CD4-positive, CD25-positive, alpha-beta regulatory T cell (primary cell): ENCODE results near the gene KIAA0040. TPM values are rescaled to one million over a fixed set of nuclear protein-coding genes. Genes with fewer than 3 reads are reported as not detected.

Source experiments
- ATAC-seq, 2 donors: fragments of 150-1000 bp; cut with Tn5 transposase; one replicate each; pipeline ENCODE4 v1.10.0; 2021; ENCODE audit warnings: low read depth in 2 of 2, moderate number of reproducible peaks in 2 of 2, moderate library complexity in 1 of 2
- DNase-seq, 3 donors: peaks; one replicate each; pipeline versions ENCODE4 v3.0.0 to v3.0.0-alpha.2; 2012 to 2022; ENCODE audit warnings: mixed read lengths in 1 of 3
- H3K27ac ChIP-seq: one replicate; pipeline ENCODE4 v1.7.0; 2013; ENCODE audit warnings: mild to moderate bottlenecking, low read length; ENCODE audit not compliant: insufficient read depth, poor library complexity, severe bottlenecking
- H3K27me3 ChIP-seq: one replicate; pipeline ENCODE4 v1.7.0; 2013; ENCODE audit warnings: low read length; ENCODE audit not compliant: control insufficient read depth, insufficient read depth
- H3K36me3 ChIP-seq: one replicate; pipeline ENCODE4 v1.7.0; 2013; ENCODE audit warnings: mild to moderate bottlenecking, low read length, moderate library complexity; ENCODE audit not compliant: control insufficient read depth, insufficient read depth
- H3K4me1 ChIP-seq: 2 replicates; pipeline ENCODE4 v1.7.0; 2013; ENCODE audit warnings: mild to moderate bottlenecking, low read length; ENCODE audit not compliant: insufficient read depth, control insufficient read depth, poor library complexity, severe bottlenecking
- H3K4me3 ChIP-seq: one replicate; pipeline ENCODE4 v1.7.0; 2013; ENCODE audit warnings: low read depth, mild to moderate bottlenecking, low read length, moderate library complexity
- H3K9me3 ChIP-seq, 2 experiments: 1 replicate in 1 of 2; 2 replicates in 1 of 2; pipeline ENCODE4 v1.7.0; 2013; ENCODE audit warnings: low read length in 2 of 2, mild to moderate bottlenecking in 1 of 2, moderate library complexity in 1 of 2; ENCODE audit not compliant: control insufficient read depth in 2 of 2
- H3K27ac Mint-ChIP-seq, 3 donors: one replicate each; pipeline ENCODE4 v1.8.0; 2020 to 2022; ENCODE audit warnings: mild to moderate bottlenecking in 3 of 3, mixed read lengths in 3 of 3, moderate library complexity in 2 of 3
- H3K27me3 Mint-ChIP-seq: one replicate; pipeline ENCODE4 v1.8.0; 2022; ENCODE audit warnings: mild to moderate bottlenecking, mixed read lengths
- H3K36me3 Mint-ChIP-seq: one replicate; pipeline ENCODE4 v1.8.0; 2020; ENCODE audit warnings: mixed read lengths
- H3K4me1 Mint-ChIP-seq, 4 donors: one replicate each; pipeline ENCODE4 v1.8.0; 2020 to 2022; ENCODE audit warnings: mixed read lengths in 4 of 4, mild to moderate bottlenecking in 1 of 4
- H3K4me3 Mint-ChIP-seq, 4 donors: one replicate each; pipeline ENCODE4 v1.8.0; 2020 to 2022; ENCODE audit warnings: mild to moderate bottlenecking in 4 of 4, mixed read lengths in 4 of 4, moderate library complexity in 3 of 4
- H3K9me3 Mint-ChIP-seq, 7 donors: one replicate each; pipeline ENCODE4 v1.8.0; 2020 to 2022; ENCODE audit warnings: mixed read lengths in 7 of 7, mild to moderate bottlenecking in 3 of 7, moderate library complexity in 2 of 7
- polyA plus RNA-seq, 4 donors: library from polyadenylated mRNA; unstranded; fragments of 300-500 nt; fragmentation: Illumina TruSeq; gene quantifications; one replicate each; pipeline ENCODE4 v1.2.3, GENCODE V29; 2021
- total RNA-seq: library from RNA; stranded (reverse); gene quantifications from one replicate; pipeline ENCODE4 v1.2.3, GENCODE V29; 2022

Gene KIAA0040
- total and polyA plus RNA-seq, 5 donors from 2014 or later = 50.1 to 63.3 (median 53.1) TPM

- no peak for ATAC-seq
Measured at GRCh38 chr1:175155473-175155856, 37.1 kb downstream of the KIAA0040 start.

GRCh38 chr1:175154629-175155472 lies 37.7 kb downstream of the KIAA0040 start:
- peaks cover 21% of the 10 kb centered on the region for H3K36me3 Mint-ChIP-seq

More at GRCh38 chr1:175155473-175155856, 37.1 kb downstream of the KIAA0040 start:
- peak overlapping the region; percentile 30 to 60 (median 33) for H3K27ac Mint-ChIP-seq
- no peak overlapping the region for H3K4me3 ChIP-seq
- H3K27ac ChIP-seq = no peak overlapping the region
- H3K36me3 Mint-ChIP-seq = peaks cover 28% of the 10 kb centered on the region
- H3K4me3 Mint-ChIP-seq = no peak overlapping the region
- H3K4me1 ChIP-seq = peaks cover 16% of the 10 kb centered on the region
- peaks cover 5% of the 10 kb centered on the region for H3K27me3 ChIP-seq
- peaks cover 31% of the 10 kb centered on the region for H3K27me3 Mint-ChIP-seq
- H3K9me3 ChIP-seq = no peaks in the 10 kb centered on the region
- peaks cover 24% of the 10 kb centered on the region for H3K36me3 ChIP-seq
- peaks cover 0 to 24% (median 10%) of the 10 kb centered on the region in 4 donors for H3K4me1 Mint-ChIP-seq
- peak in 1 of 3 donors; percentile 37 for DNase-seq
- H3K9me3 Mint-ChIP-seq = no peaks in the 10 kb centered on the region

GRCh38 chr1:175152006-175152652 lies 40.4 kb downstream of the KIAA0040 start:
- Histone ChIP-seq H3K27ac (no peak overlapping the region), H3K36me3 (no peaks in the 10 kb centered on the region), H3K9me3 (no peaks in the 10 kb centered on the region), H3K4me1 (peaks cover 16% of the 10 kb centered on the region), H3K4me3 (no peak overlapping the region), H3K27me3 (peaks cover 8% of the 10 kb centered on the region)
- peaks cover 2% of the 10 kb centered on the region for H3K36me3 Mint-ChIP-seq
- no peak overlapping the region for H3K27ac Mint-ChIP-seq
- no peaks in the 10 kb centered on the region for H3K9me3 Mint-ChIP-seq
- DNase-seq = peak; percentile 51 to 66 (median 66)
- peaks cover 0 to 22% (median 5%) of the 10 kb centered on the region in 4 donors for H3K4me1 Mint-ChIP-seq
- ATAC-seq = peak; percentile 62 to 65
- H3K27me3 Mint-ChIP-seq = peaks cover 41% of the 10 kb centered on the region
- H3K4me3 Mint-ChIP-seq = no peak overlapping the region

More at GRCh38 chr1:175154629-175155472, 37.7 kb downstream of the KIAA0040 start:
- Mint-ChIP-seq H3K4me1 (peaks cover 0 to 24% (median 10%) of the 10 kb centered on the region in 4 donors), H3K27ac (peak overlapping the region in 2 of 3 donors; percentile 4 to 30), H3K4me3 (no peak overlapping the region), H3K9me3 (no peaks in the 10 kb centered on the region), H3K27me3 (peaks cover 34% of the 10 kb centered on the region)
- Histone ChIP-seq H3K36me3 (peaks cover 18% of the 10 kb centered on the region), H3K27me3 (peaks cover 5% of the 10 kb centered on the region), H3K9me3 (no peaks in the 10 kb centered on the region), H3K4me3 (no peak overlapping the region), H3K27ac (no peak overlapping the region), H3K4me1 (peaks cover 16% of the 10 kb centered on the region)
- DNase-seq = peak; percentile 53 to 80 (median 69)
- ATAC-seq = peak; percentile 57 to 63

GRCh38 chr1:175150596-175151319 lies 41.8 kb downstream of the KIAA0040 start:
- H3K4me1 Mint-ChIP-seq = peaks cover 0 to 25% (median 9%) of the 10 kb centered on the region in 4 donors
- H3K36me3 ChIP-seq = no peaks in the 10 kb centered on the region
- peaks cover 47% of the 10 kb centered on the region for H3K27me3 Mint-ChIP-seq
- peaks cover 14% of the 10 kb centered on the region for H3K4me1 ChIP-seq
- peak overlapping the region in 1 of 4 donors; percentile 88 for H3K4me3 Mint-ChIP-seq
- H3K36me3 Mint-ChIP-seq = no peaks in the 10 kb centered on the region
- H3K9me3 ChIP-seq = no peaks in the 10 kb centered on the region
- H3K4me3 ChIP-seq = no peak overlapping the region
- H3K27ac ChIP-seq = no peak overlapping the region
- H3K9me3 Mint-ChIP-seq = peaks cover 0 to under 1% (median 0%) of the 10 kb centered on the region in 7 donors
- DNase-seq (no peak), ATAC-seq (no peak)
- peak overlapping the region in 1 of 3 donors; percentile 79 for H3K27ac Mint-ChIP-seq
- peaks cover 8% of the 10 kb centered on the region for H3K27me3 ChIP-seq

- H3K27me3 Mint-ChIP-seq = peaks cover 38% of the 10 kb centered on the region
- H3K4me3 Mint-ChIP-seq = no peak overlapping the region
- peaks cover 0 to 2% (median 0%) of the 10 kb centered on the region in 7 donors for H3K9me3 Mint-ChIP-seq
- Histone ChIP-seq H3K27ac (no peak overlapping the region), H3K4me3 (no peak overlapping the region), H3K36me3 (no peaks in the 10 kb centered on the region), H3K4me1 (peaks cover 3% of the 10 kb centered on the region), H3K9me3 (no peaks in the 10 kb centered on the region), H3K27me3 (peaks cover 8% of the 10 kb centered on the region)
- no peak overlapping the region for H3K27ac Mint-ChIP-seq
- peaks cover 0 to 12% (median 5%) of the 10 kb centered on the region in 4 donors for H3K4me1 Mint-ChIP-seq
- H3K36me3 Mint-ChIP-seq = no peaks in the 10 kb centered on the region
- DNase-seq (no peak), ATAC-seq (no peak)
Measured at GRCh38 chr1:175148068-175148467, 44.5 kb downstream of the KIAA0040 start.

GRCh38 chr1:175147569-175147968 lies 45.0 kb downstream of the KIAA0040 start:
- no peak overlapping the region for H3K4me3 ChIP-seq
- no peak for DNase-seq
- Mint-ChIP-seq H3K9me3 (peaks cover 0 to 2% (median 0%) of the 10 kb centered on the region in 7 donors), H3K4me1 (peaks cover 0 to 13% (median 5%) of the 10 kb centered on the region in 4 donors), H3K36me3 (no peaks in the 10 kb centered on the region), H3K27me3 (peaks cover 35% of the 10 kb centered on the region), H3K27ac (no peak overlapping the region), H3K4me3 (no peak overlapping the region)
- peaks cover 3% of the 10 kb centered on the region for H3K4me1 ChIP-seq
- peaks cover 8% of the 10 kb centered on the region for H3K27me3 ChIP-seq
- no peak for ATAC-seq
- H3K36me3 ChIP-seq = no peaks in the 10 kb centered on the region
- no peak overlapping the region for H3K27ac ChIP-seq
- no peaks in the 10 kb centered on the region for H3K9me3 ChIP-seq

GRCh38 chr1:175146529-175147213 lies 45.9 kb downstream of the KIAA0040 start:
- ATAC-seq (peak; percentile 62 to 67), DNase-seq (peak; percentile 41 to 64 (median 58))
- Mint-ChIP-seq H3K36me3 (no peaks in the 10 kb centered on the region), H3K4me3 (no peak overlapping the region), H3K4me1 (peaks cover 4 to 18% (median 9%) of the 10 kb centered on the region in 4 donors), H3K27ac (peak overlapping the region in 1 of 3 donors; percentile 46), H3K9me3 (peaks cover 0 to 2% (median 0%) of the 10 kb centered on the region in 7 donors), H3K27me3 (peaks cover 28% of the 10 kb centered on the region)
- H3K9me3 ChIP-seq = no peaks in the 10 kb centered on the region
- no peaks in the 10 kb centered on the region for H3K36me3 ChIP-seq
- peaks cover 8% of the 10 kb centered on the region for H3K27me3 ChIP-seq
- H3K4me1 ChIP-seq = peaks cover 3% of the 10 kb centered on the region
- no peak overlapping the region for H3K27ac ChIP-seq
- H3K4me3 ChIP-seq = no peak overlapping the region
